H9 (cell line): ENCODE data around the gene PCNX2. TPM values are rescaled to one million over a fixed set of nuclear protein-coding genes. Genes with fewer than 3 reads are reported as not detected.
A peak's percentile ranks its signal among the peaks of the same experiment; 100 is the strongest.

Experiments
- DNase-seq: peaks from one replicate; pipeline ENCODE4 v3.0.0-alpha.2; 2017
- H2AFZ ChIP-seq: one replicate; pipeline ENCODE4 v1.6.1; 2013; ENCODE audit warnings: mild to moderate bottlenecking, low read length, control low read depth, moderate library complexity
- H2AK5ac ChIP-seq: 2 replicates; pipeline ENCODE4 v1.6.1; 2013; ENCODE audit warnings: low read length, control low read depth, mixed read lengths; ENCODE audit not compliant: insufficient read length
- H2BK120ac ChIP-seq: one replicate; pipeline ENCODE4 v1.6.1; 2013; ENCODE audit warnings: low read depth, mild to moderate bottlenecking, low read length, control low read depth, inconsistent platforms; ENCODE audit not compliant: poor library complexity, severe bottlenecking
- H2BK12ac ChIP-seq: 2 replicates; pipeline ENCODE4 v1.6.1; 2013; ENCODE audit warnings: low read length, control low read depth, mixed read lengths, low read depth; ENCODE audit not compliant: insufficient read length
- H2BK15ac ChIP-seq: 2 replicates; pipeline ENCODE4 v1.6.1; 2013; ENCODE audit warnings: low read depth, low read length, control low read depth
- H2BK20ac ChIP-seq: one replicate; pipeline ENCODE4 v1.6.1; 2013; ENCODE audit warnings: low read depth, mild to moderate bottlenecking, low read length, control low read depth, inconsistent platforms; ENCODE audit not compliant: poor library complexity, severe bottlenecking
- H2BK5ac ChIP-seq: 2 replicates; pipeline ENCODE4 v1.6.1; 2013; ENCODE audit warnings: low read length, control low read depth, mixed read lengths; ENCODE audit not compliant: insufficient read length
- H3K14ac ChIP-seq: 2 replicates; pipeline ENCODE4 v1.6.1; 2013; ENCODE audit warnings: low read length, control low read depth; ENCODE audit not compliant: insufficient read depth
- H3K18ac ChIP-seq: 2 replicates; pipeline ENCODE4 v1.6.1; 2013; ENCODE audit warnings: low read depth, mild to moderate bottlenecking, mixed read lengths, low read length, control low read depth; ENCODE audit not compliant: insufficient read length
- H3K23ac ChIP-seq: 2 replicates; pipeline ENCODE4 v1.6.1; 2013; ENCODE audit warnings: low read length, control low read depth, mixed read lengths, low read depth; ENCODE audit not compliant: insufficient read length
- H3K23me2 ChIP-seq: 2 replicates; pipeline ENCODE4 v1.6.1; 2013; ENCODE audit warnings: low read depth, mild to moderate bottlenecking, mixed read lengths, low read length, control low read depth; ENCODE audit not compliant: insufficient read length, poor library complexity, severe bottlenecking
- H3K27ac ChIP-seq: 2 replicates; pipeline ENCODE4 v1.5.1; 2013; ENCODE audit warnings: low read length, control low read depth, mixed read lengths, low read depth; ENCODE audit not compliant: insufficient read length
- H3K27me3 ChIP-seq: 2 replicates; pipeline ENCODE4 v1.6.1; 2013; ENCODE audit warnings: low read length, control low read depth, inconsistent platforms; ENCODE audit not compliant: insufficient read depth
- H3K4ac ChIP-seq: 2 replicates; pipeline ENCODE4 v1.6.1; 2013; ENCODE audit warnings: low read depth, mild to moderate bottlenecking, control low read depth, inconsistent platforms, low read length, moderate library complexity
- H3K4me1 ChIP-seq: 2 replicates; pipeline ENCODE4 v1.6.1; 2013; ENCODE audit warnings: low read length, control low read depth, inconsistent platforms; ENCODE audit not compliant: insufficient read depth
- H3K4me2 ChIP-seq: 2 replicates; pipeline ENCODE4 v1.6.1; 2013; ENCODE audit warnings: low read length, control low read depth, mixed read lengths; ENCODE audit not compliant: insufficient read length, insufficient read depth
- H3K56ac ChIP-seq: 2 replicates; pipeline ENCODE4 v1.6.1; 2013; ENCODE audit warnings: low read depth, mild to moderate bottlenecking, mixed read lengths, low read length, control low read depth; ENCODE audit not compliant: insufficient read length
- H3K79me1 ChIP-seq: 2 replicates; pipeline ENCODE4 v1.6.1; 2013; ENCODE audit warnings: low read depth, mild to moderate bottlenecking, moderate library complexity, low read length, control low read depth, inconsistent platforms; ENCODE audit not compliant: insufficient read depth, poor library complexity, severe bottlenecking
- H3K79me2 ChIP-seq: 2 replicates; pipeline ENCODE4 v1.6.1; 2013; ENCODE audit warnings: low read length, control low read depth, inconsistent platforms; ENCODE audit not compliant: insufficient read depth
- H3K9ac ChIP-seq: 2 replicates; pipeline ENCODE4 v1.6.1; 2013; ENCODE audit warnings: low read length, control low read depth, mixed read lengths; ENCODE audit not compliant: insufficient read length; ENCODE audit errors: extremely low read depth
- H3K9me3 ChIP-seq: one replicate; pipeline ENCODE4 v1.6.1; 2013; ENCODE audit warnings: low read depth, low read length, inconsistent platforms; ENCODE audit not compliant: control insufficient read depth
- H3T11ph ChIP-seq: one replicate; pipeline ENCODE4 v1.6.1; 2013; ENCODE audit warnings: mild to moderate bottlenecking, low read length, control low read depth, inconsistent platforms
- H4K20me1 ChIP-seq: one replicate; pipeline ENCODE4 v1.6.1; 2013; ENCODE audit not compliant: control insufficient read depth, insufficient read length, insufficient read depth
- H4K5ac ChIP-seq: 2 replicates; pipeline ENCODE4 v1.6.1; 2013; ENCODE audit warnings: low read depth, mild to moderate bottlenecking, mixed read lengths, low read length, control low read depth; ENCODE audit not compliant: insufficient read length
- H4K8ac ChIP-seq: replicated peaks from 2 replicates; pipeline ENCODE4 v1.6.1; 2013; ENCODE audit warnings: low read length, control low read depth, mixed read lengths, low read depth; ENCODE audit not compliant: insufficient read length
- H4K91ac ChIP-seq: 2 replicates; pipeline ENCODE4 v1.6.1; 2013; ENCODE audit warnings: low read depth, mild to moderate bottlenecking, moderate library complexity, mixed read lengths, low read length, control low read depth; ENCODE audit not compliant: insufficient read length
- H3K27ac Mint-ChIP-seq, 3 experiments: 2 replicates in 2 of 3; 3 replicates in 1 of 3; pipeline ENCODE4 v1.8.0; 2020 to 2021; ENCODE audit warnings: mixed read lengths in 3 of 3, mild to moderate bottlenecking in 1 of 3, moderate library complexity in 1 of 3
- H3K27me3 Mint-ChIP-seq: 2 replicates; pipeline ENCODE4 v1.8.0; 2021; ENCODE audit warnings: low read depth, mild to moderate bottlenecking, moderate library complexity, mixed read lengths
- H3K36me3 Mint-ChIP-seq, 3 experiments: 2 replicates in 2 of 3; 3 replicates in 1 of 3; pipeline ENCODE4 v1.8.0; 2020 to 2021; ENCODE audit warnings: low read depth in 3 of 3, mixed read lengths in 3 of 3; ENCODE audit not compliant: insufficient read depth in 1 of 3
- H3K4me1 Mint-ChIP-seq, 2 experiments: 2 replicates each; pipeline ENCODE4 v1.8.0; 2020; ENCODE audit warnings: mixed read lengths in 2 of 2
- H3K4me3 Mint-ChIP-seq, 2 experiments: 2 replicates in 1 of 2; 3 replicates in 1 of 2; pipeline ENCODE4 v1.8.0; 2020 to 2021; ENCODE audit warnings: mild to moderate bottlenecking in 2 of 2, mixed read lengths in 2 of 2, moderate library complexity in 1 of 2
- H3K9me3 Mint-ChIP-seq, 2 experiments: 2 replicates in 1 of 2; 3 replicates in 1 of 2; pipeline ENCODE4 v1.8.0; 2020; ENCODE audit warnings: mild to moderate bottlenecking in 2 of 2, mixed read lengths in 2 of 2, moderate library complexity in 1 of 2
- WGBS: extraction: QIAGEN DNeasy Blood & Tissue Kit; methylation state at CpG from one replicate; pipeline ENCODE4 v1.1.7; 2013; ENCODE audit warnings: missing lambda C conversion rate, low lambda C conversion rate, mixed read lengths; ENCODE audit not compliant: insufficient read length; ENCODE audit errors: extremely low coverage; 5-methylcytosine and 5-hydroxymethylcytosine counted together
- total RNA-seq: library from RNA; stranded (reverse); gene quantifications from 2 replicates; pipeline ENCODE4 v1.2.1, GENCODE V29; 2021
- TF ChIP-seq, protein P1 (sequence below): fragments of 200-600 bp; sonication (generic); conservative IDR thresholded peaks from 3 replicates; pipeline ENCODE4 v1.8.0; 2021; ENCODE audit warnings: antibody characterized with exemption, mild to moderate bottlenecking

Gene PCNX2
- total RNA-seq, 1 experiment from 2014 or later, result 45.1 TPM

DNA sequence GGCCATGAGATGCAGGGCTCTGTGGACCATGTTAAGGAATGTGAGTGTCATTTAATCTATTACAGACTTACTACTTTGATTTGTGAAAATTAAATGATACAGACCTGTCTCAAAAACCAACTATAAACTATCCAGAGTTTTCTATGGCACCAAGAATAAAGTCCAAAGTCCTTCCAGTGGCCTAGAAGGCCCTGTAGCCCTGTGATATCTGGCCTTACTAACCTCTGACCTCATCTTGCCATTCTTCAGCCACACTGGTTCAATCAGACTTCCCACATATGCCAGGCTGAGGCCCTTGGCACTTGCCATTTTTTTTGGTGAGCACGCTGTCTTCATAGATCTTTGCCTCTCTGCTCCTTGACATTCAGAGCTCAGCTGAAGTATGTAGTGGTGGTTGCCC lies 337.5 kb downstream of the PCNX2 start:
- no peaks in the 10 kb centered on the region for H3K27me3 Mint-ChIP-seq
- H2BK20ac ChIP-seq, result no peak overlapping the region
- H3K4ac ChIP-seq, result no peak overlapping the region
- H2BK15ac ChIP-seq, result no peak overlapping the region
- no peak overlapping the region for H3K23ac ChIP-seq
- H3K27me3 ChIP-seq, result no peaks in the 10 kb centered on the region
- no peak overlapping the region for H3K56ac ChIP-seq
- H3K9me3 ChIP-seq, result no peaks in the 10 kb centered on the region
- H3K36me3 Mint-ChIP-seq, result peaks cover 28 to 60% (median 44%) of the 10 kb centered on the region in 3 experiments
- no peak overlapping the region for H3K9ac ChIP-seq
- H4K91ac ChIP-seq, result no peak overlapping the region
- H2BK120ac ChIP-seq, result no peak overlapping the region
- peaks cover 8 to 14% of the 10 kb centered on the region in 2 experiments for H3K4me1 Mint-ChIP-seq
- no peak overlapping the region for H2AK5ac ChIP-seq
- H3K79me1 ChIP-seq, result peaks cover 12% of the 10 kb centered on the region
- H3K14ac ChIP-seq, result no peak overlapping the region
- H3K27ac Mint-ChIP-seq, result peak overlapping the region in 1 of 3 experiments; percentile 73; a peak in 1 of 7 replicates
- no peak overlapping the region for H3K4me3 Mint-ChIP-seq
- TF ChIP-seq, protein P1, sequence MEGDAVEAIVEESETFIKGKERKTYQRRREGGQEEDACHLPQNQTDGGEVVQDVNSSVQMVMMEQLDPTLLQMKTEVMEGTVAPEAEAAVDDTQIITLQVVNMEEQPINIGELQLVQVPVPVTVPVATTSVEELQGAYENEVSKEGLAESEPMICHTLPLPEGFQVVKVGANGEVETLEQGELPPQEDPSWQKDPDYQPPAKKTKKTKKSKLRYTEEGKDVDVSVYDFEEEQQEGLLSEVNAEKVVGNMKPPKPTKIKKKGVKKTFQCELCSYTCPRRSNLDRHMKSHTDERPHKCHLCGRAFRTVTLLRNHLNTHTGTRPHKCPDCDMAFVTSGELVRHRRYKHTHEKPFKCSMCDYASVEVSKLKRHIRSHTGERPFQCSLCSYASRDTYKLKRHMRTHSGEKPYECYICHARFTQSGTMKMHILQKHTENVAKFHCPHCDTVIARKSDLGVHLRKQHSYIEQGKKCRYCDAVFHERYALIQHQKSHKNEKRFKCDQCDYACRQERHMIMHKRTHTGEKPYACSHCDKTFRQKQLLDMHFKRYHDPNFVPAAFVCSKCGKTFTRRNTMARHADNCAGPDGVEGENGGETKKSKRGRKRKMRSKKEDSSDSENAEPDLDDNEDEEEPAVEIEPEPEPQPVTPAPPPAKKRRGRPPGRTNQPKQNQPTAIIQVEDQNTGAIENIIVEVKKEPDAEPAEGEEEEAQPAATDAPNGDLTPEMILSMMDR, result no peak
- DNase-seq, result no peak
- H2AFZ ChIP-seq, result no peak overlapping the region
- H3K4me1 ChIP-seq, result peaks cover 4% of the 10 kb centered on the region; the same call in 1 of the 2 replicates
- no peaks in the 10 kb centered on the region for H4K20me1 ChIP-seq
- no peak overlapping the region for H3K27ac ChIP-seq
- no peak overlapping the region for H4K5ac ChIP-seq
- peaks cover 10% of the 10 kb centered on the region in 2 experiments; a peak in 4 of 5 replicates for H3K9me3 Mint-ChIP-seq
- no peaks in the 10 kb centered on the region for H3K23me2 ChIP-seq
- H3K79me2 ChIP-seq, result peaks cover 11% of the 10 kb centered on the region; the same call in 1 of the 2 replicates
- H2BK5ac ChIP-seq, result no peak overlapping the region
- no peak overlapping the region for H2BK12ac ChIP-seq
- WGBS, result no CpG with 5 or more reads among the region's 1 CpG
- no peak overlapping the region for H4K8ac ChIP-seq
- no peak overlapping the region for H3K18ac ChIP-seq
- H3T11ph ChIP-seq, result no peak overlapping the region
- no peak overlapping the region for H3K4me2 ChIP-seq
